Transverse colon (tissue), 4 donors: ENCODE measurements around the gene PIP5K1B. TPM values are rescaled to one million over a fixed set of nuclear protein-coding genes. Genes with fewer than 3 reads are reported as not detected.
A peak's percentile ranks its signal among the peaks of the same experiment; 100 is the strongest.

Experiments used
- DNase-seq: peaks from one replicate; pipeline ENCODE4 v3.0.0-alpha.2; 2019
- H3K27ac ChIP-seq, 4 donors: fragments of 200-600 bp; sonication (generic); 2 replicates each; pipeline ENCODE4 v1.5.1; 2016 to 2018; ENCODE audit warnings: inconsistent platforms in 4 of 4
- H3K27me3 ChIP-seq: fragments of 200-600 bp; sonication (generic); 2 replicates; pipeline ENCODE4 v1.5.1; 2017; ENCODE audit warnings: inconsistent platforms
- H3K36me3 ChIP-seq, 4 donors: fragments of 200-600 bp; sonication (generic); 2 replicates each; pipeline ENCODE4 v1.5.1; 2017 to 2019; ENCODE audit warnings: inconsistent platforms in 4 of 4
- H3K4me1 ChIP-seq, 4 donors: fragments of 200-600 bp; sonication (generic); 2 replicates each; pipeline ENCODE4 v1.5.1; 2017 to 2020; ENCODE audit warnings: inconsistent platforms in 4 of 4
- H3K4me3 ChIP-seq, 4 donors: fragments of 200-600 bp; sonication (generic); 1 replicate in 1 of 4; 2 replicates in 3 of 4; pipeline versions ENCODE4 v1.5.1 to v1.6.1; 2017 to 2019; ENCODE audit warnings: inconsistent platforms in 4 of 4
- H3K9me3 ChIP-seq, 2 donors: fragments of 200-600 bp; sonication (generic); 2 replicates each; pipeline ENCODE4 v1.5.1; 2017 to 2019; ENCODE audit warnings: inconsistent platforms in 2 of 2
- EP300 ChIP-seq: sonication (generic); formaldehyde crosslinking; IDR thresholded peaks from one replicate; pipeline ENCODE4 v1.6.1; 2017; ENCODE audit warnings: antibody characterized with exemption, low read depth
- POLR2A ChIP-seq: fragments of 450-650 bp; IDR thresholded peaks from one replicate; pipeline ENCODE4 v1.6.1; 2016; ENCODE audit warnings: antibody characterized with exemption, mild to moderate bottlenecking, moderate library complexity
- POLR2AphosphoS5 ChIP-seq, 3 donors: sonication (generic); formaldehyde crosslinking; IDR thresholded peaks; one replicate each; pipeline ENCODE4 v1.6.1; 2016; ENCODE audit warnings: antibody characterized with exemption in 3 of 3
- WGBS, 2 donors: methylation state at CpG; one replicate each; pipeline ENCODE4 v1.1.5; 2018; ENCODE audit warnings: low coverage in 1 of 2; 5-methylcytosine and 5-hydroxymethylcytosine counted together
- in situ Hi-C, 4 donors: fragments of 200-750 bp; cut with MboI; loops; one replicate each; pipeline versions ENCODE4 v1.15.0 to v1.15.1; 2017; ENCODE audit warnings: low sequenced_read_pairs in 3 of 4, low pct_ligation_motif_present in 1 of 4, low pct_unique_long_range_greater_than_20kb in 1 of 4
- intact Hi-C: fragments of 100-400 bp; cut with DNase I; formaldehyde crosslinking; loops from one replicate; pipeline ENCODE4 v1.15.1; 2023; ENCODE audit warnings: low total_unique reads
- total RNA-seq, 4 donors: library from RNA; depleted of rRNA; stranded (reverse); fragments of >200 nt; gene quantifications; one replicate each; pipeline ENCODE4 v1.1.0, GENCODE V29; 2016
- TF ChIP-seq, protein P1 (sequence below), 5 experiments: fragments of 200-600 bp in 3 of 5; fragments of 450-650 bp in 2 of 5; sonication (generic) in 3 of 5; IDR thresholded peaks; 1 replicate in 2 of 5; 2 replicates in 3 of 5; pipeline ENCODE4 v1.5.1; 2016 to 2017; ENCODE audit warnings: antibody characterized with exemption in 5 of 5, inconsistent platforms in 3 of 5, mild to moderate bottlenecking in 2 of 5, moderate library complexity in 1 of 5

PIP5K1B gene
- total RNA-seq, 4 donors from 2014 or later = 45.6 to 104 (median 76.0) TPM

DNA sequence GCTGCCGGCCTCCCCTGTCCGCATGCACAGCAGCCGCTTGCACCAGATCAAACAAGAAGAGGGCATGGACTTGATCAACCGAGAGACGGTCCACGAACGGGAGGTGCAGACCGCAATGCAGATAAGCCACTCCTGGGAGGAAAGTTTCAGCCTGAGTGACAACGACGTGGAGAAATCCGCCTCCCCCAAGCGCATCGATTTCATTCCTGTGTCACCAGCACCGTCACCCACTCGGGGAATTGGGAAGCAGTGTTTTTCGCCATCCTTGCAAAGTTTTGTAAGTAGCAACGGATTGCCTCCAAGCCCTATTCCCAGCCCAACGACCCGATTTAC, 75.3 kb downstream of the PIP5K1B start:
- peaks cover 35 to 72% (median 56%) of the 10 kb centered on the region in 4 donors for H3K4me1 ChIP-seq

DNA sequence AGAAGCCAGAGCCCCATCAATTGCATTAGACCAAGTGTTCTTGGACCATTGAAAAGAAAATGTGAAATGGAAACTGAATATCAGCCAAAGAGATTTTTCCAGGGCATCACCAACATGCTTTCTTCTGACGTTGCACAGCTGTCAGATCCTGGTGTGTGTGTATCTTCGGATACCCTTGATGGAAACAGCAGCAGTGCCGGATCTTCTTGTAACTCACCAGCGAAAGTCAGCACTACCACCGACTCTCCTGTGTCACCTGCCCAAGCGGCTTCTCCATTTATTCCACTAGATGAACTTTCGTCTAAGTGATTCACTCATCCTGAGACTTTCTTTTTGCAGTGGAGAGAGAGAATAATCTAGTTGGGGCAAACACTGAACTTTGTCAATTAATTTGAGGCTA, 75.7 kb downstream of the PIP5K1B start:
- no peak for TF ChIP-seq POLR2AphosphoS5 (IDR thresholded peaks at IDR 0.05)
- TF ChIP-seq, protein P1, sequence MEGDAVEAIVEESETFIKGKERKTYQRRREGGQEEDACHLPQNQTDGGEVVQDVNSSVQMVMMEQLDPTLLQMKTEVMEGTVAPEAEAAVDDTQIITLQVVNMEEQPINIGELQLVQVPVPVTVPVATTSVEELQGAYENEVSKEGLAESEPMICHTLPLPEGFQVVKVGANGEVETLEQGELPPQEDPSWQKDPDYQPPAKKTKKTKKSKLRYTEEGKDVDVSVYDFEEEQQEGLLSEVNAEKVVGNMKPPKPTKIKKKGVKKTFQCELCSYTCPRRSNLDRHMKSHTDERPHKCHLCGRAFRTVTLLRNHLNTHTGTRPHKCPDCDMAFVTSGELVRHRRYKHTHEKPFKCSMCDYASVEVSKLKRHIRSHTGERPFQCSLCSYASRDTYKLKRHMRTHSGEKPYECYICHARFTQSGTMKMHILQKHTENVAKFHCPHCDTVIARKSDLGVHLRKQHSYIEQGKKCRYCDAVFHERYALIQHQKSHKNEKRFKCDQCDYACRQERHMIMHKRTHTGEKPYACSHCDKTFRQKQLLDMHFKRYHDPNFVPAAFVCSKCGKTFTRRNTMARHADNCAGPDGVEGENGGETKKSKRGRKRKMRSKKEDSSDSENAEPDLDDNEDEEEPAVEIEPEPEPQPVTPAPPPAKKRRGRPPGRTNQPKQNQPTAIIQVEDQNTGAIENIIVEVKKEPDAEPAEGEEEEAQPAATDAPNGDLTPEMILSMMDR (IDR thresholded peaks at IDR 0.05) = no peak
- 7 to 20% methylated on average over 4 to 7 of the region's 7 CpGs for WGBS, 2 donors
- H3K27ac ChIP-seq = peak overlapping the region; percentile 92 to 96 (median 94)
- H3K9me3 ChIP-seq = no peaks in the 10 kb centered on the region
- peak overlapping the region; percentile 47 to 81 (median 63) for H3K4me3 ChIP-seq
- peaks cover 35 to 75% (median 56%) of the 10 kb centered on the region in 4 donors for H3K4me1 ChIP-seq
- DNase-seq = peak; percentile 17
- intact Hi-C loops (loop anchor here (5.0 kb wide), 1 partner anchor 217 kb away; no protein-coding TSS in a partner anchor), in situ Hi-C loops (loop anchor here in 1 of 4 donors (25.0 kb wide), 2 partner anchors 193 to 207 kb away; no protein-coding TSS in a partner anchor)
- H3K27me3 ChIP-seq = no peaks in the 10 kb centered on the region
- H3K36me3 ChIP-seq = no peaks in the 10 kb centered on the region

More for the DNA sequence above, 75.3 kb downstream of the PIP5K1B start:
- WGBS, 2 donors = 1% methylated on average over 19 of the region's 19 CpGs; no CpG with 5 or more reads in 1 of the 2 donors
- intact Hi-C loops (loop anchor here (5.0 kb wide), 1 partner anchor 217 kb away; no protein-coding TSS in a partner anchor), in situ Hi-C loops (loop anchor here in 1 of 4 donors (25.0 kb wide), 2 partner anchors 193 to 207 kb away; no protein-coding TSS in a partner anchor)
- no peaks in the 10 kb centered on the region for H3K36me3 ChIP-seq
- no peaks in the 10 kb centered on the region for H3K9me3 ChIP-seq
- no peaks in the 10 kb centered on the region for H3K27me3 ChIP-seq
- H3K27ac ChIP-seq = peak overlapping the region; percentile 92 to 96 (median 94)
- no peak for TF ChIP-seq POLR2AphosphoS5 (IDR thresholded peaks at IDR 0.05)
- no peak for DNase-seq
- H3K4me3 ChIP-seq = peak overlapping the region; percentile 47 to 81 (median 63)

DNA sequence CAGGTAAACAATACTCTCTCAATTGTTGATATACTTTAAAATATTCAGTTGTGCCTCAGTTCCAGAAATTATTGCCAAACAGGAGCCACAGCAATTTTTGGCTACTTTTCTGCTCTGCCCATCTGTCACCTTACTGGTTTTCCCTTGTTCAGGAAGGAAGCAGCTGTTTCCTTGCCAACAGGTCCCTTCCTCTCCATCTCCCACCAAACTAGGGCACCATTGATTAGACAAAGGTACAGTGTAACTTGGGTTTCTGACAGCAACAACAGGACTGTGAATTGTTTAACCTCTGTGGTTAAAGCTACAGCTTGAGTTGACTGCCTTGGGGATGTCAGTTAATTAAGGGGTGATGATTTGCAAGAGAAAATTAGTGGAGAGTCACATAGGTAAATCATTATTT, 76.9 kb downstream of the PIP5K1B start:
- DNase-seq = no peak
- Histone ChIP-seq H3K36me3 (no peaks in the 10 kb centered on the region), H3K4me1 (peaks cover 35 to 68% (median 51%) of the 10 kb centered on the region in 4 donors), H3K27me3 (no peaks in the 10 kb centered on the region), H3K27ac (no peak overlapping the region), H3K4me3 (no peak overlapping the region), H3K9me3 (no peaks in the 10 kb centered on the region)
- intact Hi-C loops (loop anchor here (5.0 kb wide), 1 partner anchor 215 kb away; no protein-coding TSS in a partner anchor), in situ Hi-C loops (loop anchor here in 1 of 4 donors (25.0 kb wide), 2 partner anchors 195 to 205 kb away; no protein-coding TSS in a partner anchor)
- TF ChIP-seq POLR2AphosphoS5 (IDR thresholded peaks at IDR 0.05) (no peak), EP300 (no peak), POLR2A (no peak)
- TF ChIP-seq, protein P1 (IDR thresholded peaks at IDR 0.05) = no peak

DNA sequence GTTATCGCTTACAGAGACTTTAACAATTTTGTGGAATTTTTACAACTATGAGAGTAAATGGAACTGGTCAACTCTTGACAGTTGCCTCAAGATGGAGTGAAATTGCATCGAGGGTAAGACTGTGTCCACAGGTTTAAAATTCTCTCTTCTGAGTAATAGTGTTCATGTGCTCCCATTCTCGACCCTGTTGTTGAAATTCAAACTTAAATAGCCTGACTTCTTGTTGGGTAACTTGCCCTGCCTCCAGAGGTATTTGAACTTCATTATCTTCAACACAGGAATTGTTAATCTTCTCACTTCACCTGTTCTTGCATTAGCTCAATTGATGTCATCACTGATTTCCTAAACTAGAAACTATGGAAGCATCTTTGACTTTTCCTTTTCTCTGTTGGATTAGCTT, 77.5 kb downstream of the PIP5K1B start:
- in situ Hi-C loops (loop anchor here in 1 of 4 donors (25.0 kb wide), 2 partner anchors 195 to 205 kb away; no protein-coding TSS in a partner anchor), intact Hi-C loops (loop anchor here (5.0 kb wide), 1 partner anchor 215 kb away; no protein-coding TSS in a partner anchor)
- no peak for DNase-seq
- TF ChIP-seq EP300 = no peak
- TF ChIP-seq POLR2A = no peak
- TF ChIP-seq, protein P1 (IDR thresholded peaks at IDR 0.05) = no peak
- no peaks in the 10 kb centered on the region for H3K9me3 ChIP-seq
- peaks cover 35 to 65% (median 49%) of the 10 kb centered on the region in 4 donors for H3K4me1 ChIP-seq
- H3K36me3 ChIP-seq = no peaks in the 10 kb centered on the region
- WGBS, 2 donors = 68 to 86% methylated on average over 2 to 3 of the region's 3 CpGs
- no peak overlapping the region for H3K27ac ChIP-seq
- H3K4me3 ChIP-seq = peak overlapping the region in 1 of 4 donors; percentile 11
- H3K27me3 ChIP-seq = no peaks in the 10 kb centered on the region
